Activated CD8-positive, alpha-beta T cell treated with anti-CD3 and anti-CD28 coated beads for 36 hours (primary cell): ENCODE data around the gene SLC37A3. TPM values are rescaled to one million over a fixed set of nuclear protein-coding genes. Genes with fewer than 3 reads are reported as not detected.

Experiments
- ATAC-seq: fragments of 200-7000 bp; cut with Tn5 transposase; one replicate; pipeline ENCODE4 v1.10.0; 2021; ENCODE audit warnings: mild to moderate bottlenecking, moderate library complexity
- CTCF ChIA-PET: fragments of 350-600 bp; sonication (Branson Sonifier 250); formaldehyde crosslinking; loops from one replicate; lab custom pipeline; 2021; ENCODE audit warnings: antibody characterized with exemption; lab: Charles Lee
- POLR2A ChIA-PET: fragments of 350-600 bp; sonication (Branson Sonifier 250); formaldehyde crosslinking; loops from one replicate; lab custom pipeline; 2021; ENCODE audit warnings: antibody characterized with exemption; lab: Charles Lee
- DNase-seq: peaks from one replicate; pipeline ENCODE4 v3.0.0-alpha.2; 2020
- H3K27ac Mint-ChIP-seq: one replicate; pipeline ENCODE4 v1.8.0; 2021; ENCODE audit warnings: mild to moderate bottlenecking, mixed read lengths
- H3K27me3 Mint-ChIP-seq: one replicate; pipeline ENCODE4 v1.8.0; 2021; ENCODE audit warnings: mixed read lengths
- H3K36me3 Mint-ChIP-seq: one replicate; pipeline ENCODE4 v1.8.0; 2021; ENCODE audit warnings: low read depth, mixed read lengths
- H3K4me1 Mint-ChIP-seq: one replicate; pipeline ENCODE4 v1.8.0; 2021; ENCODE audit warnings: low read depth, mixed read lengths
- H3K4me3 Mint-ChIP-seq: one replicate; pipeline ENCODE4 v1.8.0; 2021; ENCODE audit warnings: mild to moderate bottlenecking, moderate library complexity, mixed read lengths
- H3K9me3 Mint-ChIP-seq: one replicate; pipeline ENCODE4 v1.8.0; 2021; ENCODE audit warnings: mixed read lengths
- CTCF ChIP-seq: fragments of 200-600 bp; IDR thresholded peaks from one replicate; pipeline ENCODE4 v1.8.0; 2022; ENCODE audit warnings: antibody characterized with exemption, mild to moderate bottlenecking
- intact Hi-C: fragments of 100-400 bp; cut with micrococcal nuclease; formaldehyde crosslinking; loops from one replicate; pipeline ENCODE4 v1.10.0; 2022
- total RNA-seq, 2 experiments: library from RNA; stranded (reverse); gene quantifications; one replicate each; pipeline ENCODE4 v1.2.3, GENCODE V29; 2021

The SLC37A3 gene
- total RNA-seq, 2 experiments from 2014 or later: 30.7 to 33.6 TPM

- Mint-ChIP-seq H3K27ac (peak overlapping the region; percentile 94), H3K36me3 (peaks cover 47% of the 10 kb centered on the region), H3K4me3 (peak overlapping the region; percentile 34), H3K9me3 (no peaks in the 10 kb centered on the region), H3K27me3 (no peaks in the 10 kb centered on the region), H3K4me1 (peaks cover 25% of the 10 kb centered on the region)
- POLR2A ChIA-PET: interaction anchor here (1.2 to 2.9 kb wide), 3 partner anchors 17 to 120 kb away, joined by 3 to 8 read pairs (median 6); no protein-coding TSS in a partner anchor
- peak; percentile 58 for ATAC-seq
- TF ChIP-seq CTCF: no peak
- peak; percentile 57 for DNase-seq
- CTCF ChIA-PET: interaction anchor here (0.7 to 1.2 kb wide), 3 partner anchors 17 to 177 kb away, joined by 3 read pairs; no protein-coding TSS in a partner anchor
- intact Hi-C loops: no loop called here
Measured at GRCh38 chr7:140358412-140359051, 39.8 kb downstream of the SLC37A3 start.

- CTCF ChIA-PET: no interaction called here
- DNase-seq (no peak), ATAC-seq (no peak)
- H3K36me3 Mint-ChIP-seq: peaks cover 50% of the 10 kb centered on the region
- intact Hi-C loops: no loop called here
- H3K4me1 Mint-ChIP-seq: peaks cover 25% of the 10 kb centered on the region
- H3K27ac Mint-ChIP-seq: peak overlapping the region; percentile 94
- no peak for TF ChIP-seq CTCF
- POLR2A ChIA-PET: interaction anchor here (0.7 to 1.6 kb wide), 2 partner anchors 40 to 503 kb away, joined by 3 to 5 read pairs; partner anchors contain the start of gene SLC37A3
- no peaks in the 10 kb centered on the region for H3K9me3 Mint-ChIP-seq
- H3K27me3 Mint-ChIP-seq: no peaks in the 10 kb centered on the region
- H3K4me3 Mint-ChIP-seq: no peak overlapping the region
Measured at GRCh38 chr7:140358024-140358411, 40.3 kb downstream of the SLC37A3 start.

GRCh38 chr7:140350056-140350455 lies 48.3 kb downstream of the SLC37A3 start:
- no peak for TF ChIP-seq CTCF
- Mint-ChIP-seq H3K27me3 (no peaks in the 10 kb centered on the region), H3K27ac (no peak overlapping the region), H3K4me3 (no peak overlapping the region), H3K9me3 (no peaks in the 10 kb centered on the region), H3K36me3 (peaks cover 38% of the 10 kb centered on the region), H3K4me1 (peaks cover 3% of the 10 kb centered on the region)
- POLR2A ChIA-PET: interaction anchor here (0.5 kb wide), 1 partner anchor 309 kb away, joined by 3 read pairs; no protein-coding TSS in a partner anchor
- intact Hi-C loops: no loop called here
- no peak for ATAC-seq
- DNase-seq: no peak
- CTCF ChIA-PET: interaction anchor here (0.7 kb wide), 1 partner anchor 279 kb away, joined by 3 read pairs; no protein-coding TSS in a partner anchor

- POLR2A ChIA-PET: interaction anchor here (1.1 to 1.2 kb wide), 2 partner anchors 11 to 105 kb away, joined by 3 to 4 read pairs; no protein-coding TSS in a partner anchor
- intact Hi-C loops: no loop called here
- Mint-ChIP-seq H3K36me3 (peaks cover 33% of the 10 kb centered on the region), H3K27ac (peak overlapping the region; percentile 22), H3K27me3 (no peaks in the 10 kb centered on the region), H3K4me1 (peaks cover 3% of the 10 kb centered on the region), H3K4me3 (no peak overlapping the region), H3K9me3 (no peaks in the 10 kb centered on the region)
- DNase-seq: no peak
- CTCF ChIA-PET: interaction anchor here (0.6 to 0.7 kb wide), 2 partner anchors 227 to 279 kb away, joined by 3 read pairs; no protein-coding TSS in a partner anchor
- no peak for ATAC-seq
- TF ChIP-seq CTCF: no peak
Measured at GRCh38 chr7:140349144-140349771, 49.1 kb downstream of the SLC37A3 start.
